Keratinocyte (primary cell): ENCODE results near the gene ATF5. TPM values are rescaled to one million over a fixed set of nuclear protein-coding genes. Genes with fewer than 3 reads are reported as not detected.

ENCODE experiments used
- DNase-seq: peaks from one replicate; pipeline ENCODE4 v3.0.0-alpha.2; 2011; ENCODE audit warnings: low read depth, missing footprints, low spot score
- FAIRE-seq: peaks from 2 replicates; lab custom pipeline; 2011; peaks lifted over from hg19 to GRCh38; lab: Jason Lieb, UNC
- H2AFZ ChIP-seq: 2 replicates; pipeline ENCODE4 v1.6.0; 2012; ENCODE audit warnings: low read length, control low read depth, inconsistent platforms; ENCODE audit not compliant: control insufficient read depth
- H3K27ac ChIP-seq: 2 replicates; pipeline ENCODE4 v1.5.1; 2011; ENCODE audit warnings: low read length; ENCODE audit not compliant: control insufficient read depth, insufficient read depth
- H3K27me3 ChIP-seq: 3 replicates; pipeline ENCODE4 v1.6.0; 2011; ENCODE audit warnings: low read length; ENCODE audit not compliant: control insufficient read depth, insufficient read depth; ENCODE audit errors: extremely low read depth
- H3K36me3 ChIP-seq, 2 experiments: 2 replicates in 1 of 2; 3 replicates in 1 of 2; pipeline ENCODE4 v1.5.1; 2011; ENCODE audit warnings: low read length in 2 of 2, mild to moderate bottlenecking in 1 of 2; ENCODE audit not compliant: control insufficient read depth in 2 of 2, insufficient read depth in 2 of 2; ENCODE audit errors: extremely low read depth in 1 of 2
- H3K4me1 ChIP-seq: 3 replicates; pipeline ENCODE4 v1.5.1; 2011; ENCODE audit warnings: low read length; ENCODE audit not compliant: control insufficient read depth, insufficient read depth; ENCODE audit errors: extremely low read depth
- H3K4me2 ChIP-seq: 3 replicates; pipeline ENCODE4 v1.6.0; 2011; ENCODE audit warnings: low read depth, low read length; ENCODE audit not compliant: control insufficient read depth, insufficient read depth; ENCODE audit errors: extremely low read depth
- H3K4me3 ChIP-seq, 3 experiments: fragments of 200-600 bp in 1 of 3; sonication (generic) in 1 of 3; 2 replicates in 2 of 3; 3 replicates in 1 of 3; pipeline ENCODE4 v1.5.1; 2011 to 2016; ENCODE audit warnings: low read length in 3 of 3, mild to moderate bottlenecking in 3 of 3, control low read depth in 2 of 3, inconsistent platforms in 1 of 3, low read depth in 1 of 3, mixed read lengths in 1 of 3, mixed run types in 1 of 3, moderate library complexity in 1 of 3; ENCODE audit not compliant: control insufficient read depth in 2 of 3, insufficient read depth in 2 of 3; ENCODE audit errors: extremely low read depth in 1 of 3
- H3K79me2 ChIP-seq: 2 replicates; pipeline ENCODE4 v1.6.0; 2012; ENCODE audit warnings: low read length; ENCODE audit not compliant: control insufficient read depth, insufficient read depth
- H3K9ac ChIP-seq: 3 replicates; pipeline ENCODE4 v1.6.0; 2011; ENCODE audit warnings: low read length; ENCODE audit not compliant: control insufficient read depth, insufficient read depth; ENCODE audit errors: extremely low read depth
- H3K9me1 ChIP-seq: 3 replicates; pipeline ENCODE4 v1.6.0; 2011; ENCODE audit warnings: low read length; ENCODE audit not compliant: control insufficient read depth, insufficient read depth; ENCODE audit errors: extremely low read depth
- H3K9me3 ChIP-seq: 2 replicates; pipeline ENCODE4 v1.5.1; 2012; ENCODE audit warnings: low read depth, low read length; ENCODE audit not compliant: control insufficient read depth
- H4K20me1 ChIP-seq: 3 replicates; pipeline ENCODE4 v1.6.0; 2011; ENCODE audit warnings: low read length; ENCODE audit not compliant: control insufficient read depth, insufficient read depth; ENCODE audit errors: extremely low read depth
- EZH2 ChIP-seq: IDR thresholded peaks from one replicate; pipeline ENCODE4 v1.6.1; 2012; ENCODE audit warnings: inconsistent platforms, mild to moderate bottlenecking, low read length, moderate library complexity
- dilution Hi-C: fragments of 300-500 bp; cut with MboI; formaldehyde crosslinking; loops from one replicate; pipeline ENCODE4 v1.7.0; 2020; ENCODE audit warnings: low sequenced_read_pairs; ENCODE audit not compliant: extremely low pct_ligation_motif_present
- polyA plus RNA-seq, 5 experiments: library from polyadenylated mRNA; depleted of rRNA in 3 of 5; stranded (reverse) in 3 of 5; stranded (forward) in 1 of 5; unstranded in 1 of 5; fragments of >200 nt; gene quantifications; 1 replicate in 1 of 5; 2 replicates in 3 of 5; 3 replicates in 1 of 5; pipeline versions ENCODE4 v1.2.1 to v1.2.3, GENCODE V29; 2011 to 2012; ENCODE audit warnings: missing spikeins in 2 of 5, low read depth in 1 of 5, low replicate concordance in 1 of 5
- TF ChIP-seq, protein P1 (sequence below), 3 experiments: IDR thresholded peaks in 1 of 3; conservative IDR thresholded peaks in 1 of 3; optimal IDR thresholded peaks in 1 of 3; 2 replicates in 2 of 3; 3 replicates in 1 of 3; pipeline versions ENCODE3 to v1.5.1; 2011; ENCODE audit warnings: low read length in 3 of 3, mild to moderate bottlenecking in 3 of 3, moderate library complexity in 2 of 3, control low read depth in 1 of 3, inconsistent platforms in 1 of 3; ENCODE audit not compliant: insufficient read depth in 2 of 3; ENCODE audit errors: extremely low read depth in 1 of 3

The ATF5 gene
- polyA plus RNA-seq, 1 donor (not counting 4 experiments of a cell fraction or from before 2014, with no cell fraction given), result 6.0 TPM

DNA sequence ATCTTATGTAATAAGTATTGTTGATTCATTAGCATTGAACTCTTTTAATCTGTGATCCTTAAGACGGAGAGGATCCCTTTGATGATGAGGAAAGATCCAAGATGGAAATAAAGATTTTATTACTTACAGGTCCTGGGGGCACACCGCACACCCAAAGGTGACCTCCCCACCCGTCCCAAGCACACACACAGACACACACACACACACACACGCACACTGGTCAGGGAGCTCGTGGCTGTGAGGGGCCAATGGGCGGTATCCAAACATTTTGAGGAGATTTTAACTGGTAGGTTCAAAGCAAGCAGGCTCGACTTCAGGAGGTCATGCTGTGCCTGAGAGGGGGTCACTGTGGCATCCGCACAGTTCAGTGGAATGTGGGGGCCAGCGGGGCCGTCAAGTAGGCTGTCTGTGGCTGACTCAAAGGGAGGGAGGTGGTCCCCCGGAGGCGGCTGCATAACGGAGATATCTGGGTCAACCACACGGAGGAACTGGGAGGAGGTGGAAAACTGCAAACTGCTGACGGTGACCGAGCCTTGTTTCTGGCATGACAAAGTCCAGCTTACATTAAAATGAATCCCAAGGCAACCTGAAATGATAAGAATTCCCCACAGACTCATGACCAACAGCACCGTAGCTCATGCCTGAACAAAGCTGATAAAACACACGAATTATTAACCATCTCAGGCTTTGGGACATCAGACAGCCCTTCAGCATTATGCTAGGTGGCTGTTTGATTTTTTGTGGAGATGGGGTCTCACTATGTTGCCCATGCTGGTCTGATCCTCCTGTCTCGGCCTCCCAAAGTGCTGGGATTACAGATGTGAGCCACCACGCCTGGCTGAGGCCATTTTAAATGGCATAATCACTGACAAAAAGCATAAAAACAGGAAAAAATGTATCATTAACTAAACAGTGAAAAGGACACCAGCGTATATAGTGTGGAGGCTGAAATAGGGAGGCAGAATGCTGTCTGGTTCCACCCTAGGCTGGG lies 52.9 kb downstream of the ATF5 start:
- peaks cover 11% of the 10 kb centered on the region for H4K20me1 ChIP-seq
- H3K4me2 ChIP-seq, result no peak overlapping the region
- no peaks in the 10 kb centered on the region for H3K9me1 ChIP-seq
- no peak overlapping the region for H3K27ac ChIP-seq
- DNase-seq (no peak), FAIRE-seq (no peak)
- no peaks in the 10 kb centered on the region for H3K4me1 ChIP-seq
- no peaks in the 10 kb centered on the region for H3K9me3 ChIP-seq
- H3K36me3 ChIP-seq, result peaks cover 4 to 10% of the 10 kb centered on the region in 2 experiments
- no peak for TF ChIP-seq EZH2
- TF ChIP-seq, protein P1, sequence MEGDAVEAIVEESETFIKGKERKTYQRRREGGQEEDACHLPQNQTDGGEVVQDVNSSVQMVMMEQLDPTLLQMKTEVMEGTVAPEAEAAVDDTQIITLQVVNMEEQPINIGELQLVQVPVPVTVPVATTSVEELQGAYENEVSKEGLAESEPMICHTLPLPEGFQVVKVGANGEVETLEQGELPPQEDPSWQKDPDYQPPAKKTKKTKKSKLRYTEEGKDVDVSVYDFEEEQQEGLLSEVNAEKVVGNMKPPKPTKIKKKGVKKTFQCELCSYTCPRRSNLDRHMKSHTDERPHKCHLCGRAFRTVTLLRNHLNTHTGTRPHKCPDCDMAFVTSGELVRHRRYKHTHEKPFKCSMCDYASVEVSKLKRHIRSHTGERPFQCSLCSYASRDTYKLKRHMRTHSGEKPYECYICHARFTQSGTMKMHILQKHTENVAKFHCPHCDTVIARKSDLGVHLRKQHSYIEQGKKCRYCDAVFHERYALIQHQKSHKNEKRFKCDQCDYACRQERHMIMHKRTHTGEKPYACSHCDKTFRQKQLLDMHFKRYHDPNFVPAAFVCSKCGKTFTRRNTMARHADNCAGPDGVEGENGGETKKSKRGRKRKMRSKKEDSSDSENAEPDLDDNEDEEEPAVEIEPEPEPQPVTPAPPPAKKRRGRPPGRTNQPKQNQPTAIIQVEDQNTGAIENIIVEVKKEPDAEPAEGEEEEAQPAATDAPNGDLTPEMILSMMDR (optimal IDR thresholded peaks at IDR 0.05 in 1 of 3, IDR thresholded peaks at IDR 0.05 in 1 of 3, conservative IDR thresholded peaks at IDR 0.05 in 1 of 3; ENCODE audit: extremely low read depth in 1 of 3, insufficient read depth in 2 of 3, low read length in 3 of 3), result no peak
- dilution Hi-C loops, result no loop called here
- H3K4me3 ChIP-seq, result no peak overlapping the region
- H2AFZ ChIP-seq, result no peak overlapping the region
- H3K9ac ChIP-seq, result no peak overlapping the region
- no peaks in the 10 kb centered on the region for H3K27me3 ChIP-seq
- H3K79me2 ChIP-seq, result no peaks in the 10 kb centered on the region

Other genes with a start within 250 kb of the ATF5 start
- 0.73 to 0.76 TPM (median 0.73 TPM) in 3 replicates for gene ADM5, start 239.6 kb upstream of the ATF5 start, polyA plus RNA-seq
- gene CPT1C, start 238.1 kb upstream of the ATF5 start, polyA plus RNA-seq, result 0.39 to 0.49 TPM (median 0.41 TPM) in 3 replicates
- gene TSKS, start 165.9 kb upstream of the ATF5 start, polyA plus RNA-seq, result 1.3 to 2.2 TPM (median 1.9 TPM) in 3 replicates
- gene AP2A1, start 162.2 kb upstream of the ATF5 start, polyA plus RNA-seq, result 36.7 to 67.7 TPM (median 52.7 TPM) in 3 replicates
- 2.6 to 4.7 TPM (median 3.7 TPM) in 3 replicates for gene FUZ, start 115.9 kb upstream of the ATF5 start, polyA plus RNA-seq
- 12.5 to 37.0 TPM (median 13.9 TPM) in 3 replicates for gene MED25, start 110.9 kb upstream of the ATF5 start, polyA plus RNA-seq
- 22.9 to 49.0 TPM (median 32.1 TPM) in 3 replicates for gene PTOV1, start 78.0 kb upstream of the ATF5 start, polyA plus RNA-seq
- gene PNKP, start 61.6 kb upstream of the ATF5 start, polyA plus RNA-seq, result 19.3 to 26.4 TPM (median 19.6 TPM) in 3 replicates
- gene AKT1S1, start 51.9 kb upstream of the ATF5 start, polyA plus RNA-seq, result 27.2 to 43.8 TPM (median 28.8 TPM) in 3 replicates
- gene TBC1D17, start 51.5 kb upstream of the ATF5 start, polyA plus RNA-seq, result 9.0 to 25.6 TPM (median 9.4 TPM) in 3 replicates
- gene IL4I1, start 32.3 kb upstream of the ATF5 start, polyA plus RNA-seq, result 0.09 to 0.22 TPM (median 0.13 TPM) in 3 replicates
- gene NUP62, start 299 bp downstream of the ATF5 start, polyA plus RNA-seq, result 10.1 to 16.6 TPM (median 12.9 TPM) in 3 replicates
- not detected in 3 replicates for gene SIGLEC11, start 32.0 kb downstream of the ATF5 start, polyA plus RNA-seq
- gene VRK3, start 96.2 kb downstream of the ATF5 start, polyA plus RNA-seq, result 15.6 to 36.0 TPM (median 16.2 TPM) in 3 replicates
- 5.4 to 9.3 TPM (median 7.7 TPM) in 3 replicates for gene ZNF473, start 96.8 kb downstream of the ATF5 start, polyA plus RNA-seq
- gene IZUMO2, start 234.1 kb downstream of the ATF5 start, polyA plus RNA-seq, result not detected in 3 replicates